ENCODE measurements around the gene VGLL3.

- TF ChIP-seq CTCF (IDR thresholded peaks at IDR 0.05) (no peak), POLR2A (IDR thresholded peaks at IDR 0.05) (no peak), EP300 (IDR thresholded peaks at IDR 0.05) (no peak)
Measured at GRCh38 chr3:86895202-86895601, 95.7 kb downstream of the VGLL3 start.
